Activated gamma-delta T cell treated with Interleukin-2 at 50 U/mL for 16 hours (primary cell): ENCODE results near the gene BCAS1.
"Not testable (repeated sequence)": the region's sequence is repeated elsewhere in the genome, so short reads cannot be mapped to it uniquely, and the experiment has no call there.

Experiments
- DNase-seq: peaks from one replicate; pipeline ENCODE4 v3.0.0-alpha.2; 2020

The BCAS1 gene

GRCh38 chr20:54013471-54013870, 56.9 kb downstream of the BCAS1 start:
- no peak for DNase-seq

- no peak for DNase-seq
These were observed 59.0 kb downstream of the BCAS1 start for GRCh38 chr20:54011346-54011745.

GRCh38 chr20:54006216-54006615, 64.2 kb downstream of the BCAS1 start:
- DNase-seq, result not testable (repeated sequence)

GRCh38 chr20:54005524-54005923, 64.9 kb downstream of the BCAS1 start:
- no peak for DNase-seq

GRCh38 chr20:54004445-54004844, 65.9 kb downstream of the BCAS1 start:
- DNase-seq, result no peak

DNA sequence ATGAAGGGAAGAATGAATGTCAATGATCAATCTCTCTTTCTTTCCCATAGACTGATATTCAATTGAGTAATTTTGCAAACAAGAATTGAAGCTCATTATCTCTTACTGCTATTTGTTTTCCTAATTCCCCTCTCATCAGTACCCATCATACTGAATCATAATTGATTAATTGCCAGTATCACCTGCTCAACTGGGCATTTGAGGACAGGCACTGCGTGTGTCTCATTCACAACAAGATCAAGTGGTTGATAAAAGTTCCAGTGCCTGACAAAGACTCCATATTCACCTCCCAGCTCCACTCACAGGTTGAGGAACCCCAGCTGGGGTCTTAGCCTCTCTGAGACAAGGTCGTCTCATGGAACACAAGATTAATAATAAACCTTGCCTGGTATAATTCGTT, 67.7 kb downstream of the BCAS1 start:
- no peak for DNase-seq

DNA sequence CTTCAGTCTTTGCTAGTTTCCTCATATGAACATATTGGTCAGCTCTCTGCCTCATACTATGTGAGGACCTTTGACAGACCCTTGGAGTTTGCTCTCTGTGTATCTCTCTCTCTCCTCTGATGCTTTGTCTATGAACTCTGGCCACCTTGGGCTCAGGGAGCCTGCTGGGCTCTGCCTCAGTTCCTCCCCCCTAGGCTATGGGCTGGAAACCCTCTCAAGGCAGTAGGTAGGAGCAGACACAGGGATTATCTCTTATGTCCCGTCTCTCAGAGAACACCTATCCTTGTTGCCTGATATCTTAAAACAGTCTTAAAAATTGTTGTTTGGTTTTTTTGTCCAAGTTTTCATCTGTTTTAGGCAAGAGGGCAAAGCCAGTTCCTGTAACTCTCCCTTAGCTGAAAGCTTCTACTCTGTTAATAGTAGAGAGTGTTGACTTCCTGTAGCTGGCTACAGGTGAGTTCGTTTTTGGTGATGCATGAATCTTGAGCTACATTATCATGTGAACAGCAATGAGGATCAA, 68.3 kb downstream of the BCAS1 start:
- DNase-seq, result no peak

- no peak for DNase-seq
These were observed 69.5 kb downstream of the BCAS1 start for GRCh38 chr20:54000914-54001313.

GRCh38 chr20:54000262-54000661, 70.1 kb downstream of the BCAS1 start:
- no peak for DNase-seq

GRCh38 chr20:53999077-53999476, 71.3 kb downstream of the BCAS1 start:
- no peak for DNase-seq

GRCh38 chr20:53996584-53997486, 73.6 kb downstream of the BCAS1 start:
- no peak for DNase-seq

GRCh38 chr20:53995949-53996348, 74.4 kb downstream of the BCAS1 start:
- no peak for DNase-seq

DNA sequence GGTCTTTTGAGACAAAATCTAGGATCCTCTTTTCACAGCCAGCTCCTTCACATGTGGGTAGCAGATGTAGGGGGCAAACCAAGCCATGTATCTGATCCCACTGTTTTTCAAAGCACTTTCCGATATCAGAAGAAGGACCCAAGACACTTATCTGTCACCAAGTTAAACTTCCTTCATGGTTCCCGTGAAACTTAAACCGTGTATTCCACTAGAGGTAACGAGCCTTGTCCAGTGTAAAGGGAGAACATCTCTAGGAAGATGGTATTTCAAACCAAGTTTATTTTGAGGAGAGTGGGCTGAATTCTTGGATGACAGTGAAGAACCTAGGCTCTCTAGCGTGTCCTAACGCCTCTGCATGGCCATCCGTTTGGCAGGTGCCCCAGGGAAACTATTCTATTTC, 76.3 kb downstream of the BCAS1 start:
- DNase-seq, result no peak

DNA sequence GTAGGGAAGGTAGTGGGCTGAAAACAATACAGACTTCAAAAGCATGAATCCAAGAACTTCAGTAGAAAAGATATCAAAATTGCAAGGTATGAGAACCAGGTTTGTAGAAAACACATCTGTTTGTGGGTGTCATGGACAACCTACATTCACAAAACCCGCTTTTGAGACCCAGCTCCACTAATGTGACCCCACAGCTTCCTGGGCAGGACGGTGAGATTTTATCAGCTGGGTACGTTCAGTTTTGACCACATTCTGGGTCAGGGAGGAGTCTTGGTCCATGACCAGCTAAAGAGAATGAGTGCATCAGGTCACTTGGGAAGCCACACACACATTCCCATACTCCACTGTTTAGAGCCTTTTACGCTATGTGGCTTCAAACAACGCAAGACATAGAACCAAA, 77.1 kb downstream of the BCAS1 start:
- no peak for DNase-seq

GRCh38 chr20:53990768-53991450, 79.5 kb downstream of the BCAS1 start:
- DNase-seq, result no peak

- no peak for DNase-seq
These were observed 80.4 kb downstream of the BCAS1 start for GRCh38 chr20:53990003-53990402.

DNA sequence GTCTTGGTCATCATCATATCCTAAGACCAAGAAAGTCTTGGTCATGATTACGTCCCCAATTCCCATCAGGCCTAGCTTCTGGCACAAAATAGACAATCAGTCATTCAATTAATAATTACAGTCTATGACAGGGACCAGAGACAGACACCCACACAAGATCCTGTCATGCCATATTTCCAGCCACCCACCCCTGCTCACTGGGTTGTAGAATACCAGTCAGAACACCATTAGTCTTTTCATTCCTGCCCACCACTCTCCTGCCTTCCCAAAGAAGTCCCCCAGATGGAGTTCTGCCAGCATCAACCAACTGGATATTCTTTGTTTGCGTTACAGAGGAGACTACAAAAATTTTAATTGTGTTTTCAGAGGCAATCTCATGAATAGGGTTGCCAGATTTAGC, 81.0 kb downstream of the BCAS1 start:
- DNase-seq, result no peak

GRCh38 chr20:53986037-53986650, 84.2 kb downstream of the BCAS1 start:
- DNase-seq, result no peak

- no peak for DNase-seq
These were observed 85.3 kb downstream of the BCAS1 start for GRCh38 chr20:53985150-53985518.

- DNase-seq, result no peak
These were observed 85.8 kb downstream of the BCAS1 start for GRCh38 chr20:53984356-53985149.

DNA sequence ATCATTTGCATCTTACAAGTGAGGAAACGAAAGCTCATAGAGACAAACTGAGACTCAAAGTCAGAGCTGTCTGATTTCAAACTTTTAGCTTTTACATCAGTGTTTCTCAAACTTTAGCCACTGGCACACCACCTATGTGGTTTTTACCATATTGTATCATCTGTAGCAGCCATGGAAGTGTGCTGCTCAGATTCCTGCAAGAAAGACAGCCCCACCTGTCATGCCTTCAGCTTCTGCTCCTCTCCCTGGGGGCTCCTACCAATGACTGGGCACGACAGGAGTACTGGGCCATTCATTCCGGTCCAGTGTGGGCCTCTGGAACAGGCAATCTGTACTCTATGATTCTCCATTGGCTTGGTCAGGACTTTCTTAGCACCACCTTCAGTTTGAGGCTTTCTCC, 87.0 kb downstream of the BCAS1 start:
- DNase-seq, result no peak

- DNase-seq, result no peak
These were observed 87.8 kb downstream of the BCAS1 start for GRCh38 chr20:53982624-53983023.
